GM20431 (cell line): Measurements from ENCODE around the gene KLHL15.
"Not testable (repeated sequence)": the region's sequence is repeated elsewhere in the genome, so short reads cannot be mapped to it uniquely, and the experiment has no call there.

Source experiments
- in situ Hi-C: fragments of 300-500 bp; cut with MseI, MboI; formaldehyde crosslinking; loops from one replicate; pipeline ENCODE4 v1.15.0; 2020; ENCODE audit warnings: low sequenced_read_pairs; ENCODE audit not compliant: unreplicated experiment

The KLHL15 gene

DNA sequence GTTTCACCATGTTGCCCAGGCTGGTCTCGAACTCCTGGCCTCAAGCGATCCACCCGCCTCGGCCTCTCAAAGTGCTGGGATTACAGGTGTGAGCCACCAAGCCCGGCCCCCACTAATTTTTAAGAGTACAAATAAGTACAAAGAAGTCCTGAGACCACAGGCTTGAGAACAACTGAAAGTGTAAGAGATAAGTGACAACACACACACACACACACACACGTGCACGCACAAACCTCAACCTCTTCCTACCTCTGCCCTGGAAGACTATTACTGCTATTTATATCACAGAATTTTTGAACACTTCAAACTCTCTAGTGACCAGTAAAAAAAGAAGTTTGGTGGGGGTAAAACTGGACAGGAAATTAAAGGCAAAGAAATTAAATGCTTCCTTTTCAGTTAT is 7.5 kb downstream of the KLHL15 start:
- in situ Hi-C loops = no loop called here

DNA sequence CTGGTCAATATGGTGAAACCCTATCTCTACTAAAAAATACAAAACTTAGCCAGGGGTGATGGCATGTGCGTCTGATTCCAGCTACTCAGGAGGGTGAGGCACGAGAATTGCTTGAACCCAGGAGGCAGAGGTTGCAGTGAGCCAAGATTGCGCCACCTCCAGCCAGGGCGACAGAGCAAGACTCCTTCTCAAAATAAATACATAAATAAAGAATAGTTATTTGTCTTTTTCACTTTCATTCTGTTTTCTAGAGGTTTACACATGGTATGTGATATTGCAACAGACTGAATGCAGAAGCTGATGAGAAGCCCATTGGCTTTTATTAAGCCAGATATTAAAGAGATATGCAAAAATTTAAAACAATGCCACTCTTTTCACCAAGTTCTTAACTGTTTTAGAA is 8.2 kb downstream of the KLHL15 start:
- in situ Hi-C loops = no loop called here

DNA sequence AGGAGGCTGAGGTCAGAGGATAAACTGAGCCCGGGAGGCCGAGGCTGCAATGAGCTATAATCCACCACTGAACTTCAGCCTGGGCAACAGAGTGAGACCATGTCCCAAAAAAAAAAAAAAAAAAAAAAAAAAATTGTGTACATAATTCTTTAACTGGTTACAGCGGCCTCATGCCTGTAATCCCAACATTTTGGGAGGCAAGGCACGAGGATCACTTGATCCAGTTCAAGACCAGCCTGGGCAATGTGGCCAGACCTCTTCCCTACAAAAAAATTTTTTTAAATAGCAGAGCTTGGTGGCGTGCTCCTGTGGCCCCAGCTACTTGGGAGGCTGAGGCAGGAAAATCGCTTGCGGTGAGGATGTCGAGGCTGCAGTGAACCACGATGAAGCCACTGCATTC is 9.3 kb downstream of the KLHL15 start:
- in situ Hi-C loops = no loop called here

DNA sequence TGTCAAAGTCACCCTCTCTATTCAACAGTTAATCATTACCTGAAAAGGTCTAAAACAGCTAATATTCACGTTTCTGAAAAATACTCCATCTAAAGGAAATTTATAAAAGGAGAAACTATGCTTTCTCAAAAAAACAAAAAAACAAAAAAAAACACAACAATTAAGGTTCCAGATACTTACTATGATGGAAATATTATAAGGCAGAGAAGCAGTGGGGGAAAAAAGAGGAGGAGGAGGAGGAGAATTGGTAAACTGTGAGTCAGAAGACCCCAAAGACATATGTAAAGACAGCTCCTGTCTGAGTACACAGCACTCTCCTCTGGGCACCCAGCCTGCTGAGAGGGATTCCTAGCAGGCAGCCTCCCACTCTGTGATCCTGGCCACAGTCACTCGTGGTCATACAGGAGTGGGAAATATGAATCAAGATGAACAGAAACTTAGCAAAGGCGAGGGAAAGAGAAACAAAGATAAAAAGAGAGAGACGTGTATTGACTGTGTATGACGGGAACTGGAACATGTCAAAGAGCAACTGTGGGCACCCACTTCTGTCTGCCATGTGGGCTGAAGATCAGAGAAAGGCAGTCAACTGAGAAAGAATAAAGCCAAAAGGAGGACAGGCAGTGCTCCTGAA is 12.5 kb downstream of the KLHL15 start:
- in situ Hi-C loops = no loop called here

DNA sequence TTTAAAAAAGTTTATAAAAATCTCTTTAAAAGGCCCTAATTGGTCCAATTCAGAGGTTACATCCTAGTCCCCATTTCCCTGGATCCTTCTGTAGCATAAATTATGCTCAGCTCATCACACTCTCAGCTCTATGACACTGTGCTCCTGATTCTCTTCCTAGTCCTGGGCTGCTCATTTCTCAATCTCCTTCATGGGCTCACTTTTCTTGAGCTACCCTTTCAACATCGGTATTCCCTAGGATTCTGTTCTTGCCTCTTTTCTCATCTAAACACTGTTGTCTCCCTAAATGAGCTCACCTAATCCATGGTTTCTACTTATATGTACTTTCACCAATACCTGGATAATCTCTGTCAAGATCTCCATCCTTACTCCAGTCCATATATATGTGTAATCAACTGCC is 14.7 kb downstream of the KLHL15 start:
- in situ Hi-C loops = no loop called here

DNA sequence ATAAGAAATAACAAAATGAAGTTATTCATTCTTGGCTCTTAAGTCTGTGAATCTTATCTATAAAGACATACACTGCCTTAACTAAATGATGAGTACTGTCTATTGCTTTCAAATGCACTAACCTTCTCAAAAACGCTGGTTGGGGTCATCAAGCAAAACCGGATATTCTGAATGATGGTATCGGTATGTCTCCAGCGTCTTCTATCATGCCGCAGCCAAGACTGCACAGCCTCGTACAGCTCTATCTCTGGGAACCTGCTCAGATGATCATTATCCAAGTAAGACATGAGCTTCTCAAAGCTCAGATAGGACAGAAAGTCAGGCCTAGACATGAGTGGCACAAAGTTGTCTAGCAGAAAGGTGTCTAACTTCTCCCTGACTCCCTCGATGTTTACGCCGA is 21.1 kb downstream of the KLHL15 start:
- in situ Hi-C loops = no loop called here

DNA sequence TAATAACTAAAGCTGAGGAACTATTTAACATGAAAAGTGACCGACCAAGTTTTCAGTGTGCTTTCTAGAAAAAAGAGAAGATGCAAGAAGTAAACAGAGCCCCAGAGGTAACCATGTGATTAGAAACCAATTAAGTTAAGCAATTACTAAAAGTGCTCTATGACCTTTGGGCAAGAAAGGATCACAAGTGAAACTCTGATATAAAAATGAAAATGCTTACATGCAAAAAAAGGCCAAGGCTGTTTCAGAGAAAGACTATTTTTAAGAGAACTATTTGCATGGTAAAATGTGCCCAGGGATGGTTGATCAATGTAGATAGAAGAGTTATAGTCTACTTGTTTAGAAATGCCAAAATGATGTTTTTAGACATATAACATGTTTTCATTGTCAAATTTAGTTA is 22.0 kb downstream of the KLHL15 start:
- in situ Hi-C loops = no loop called here

DNA sequence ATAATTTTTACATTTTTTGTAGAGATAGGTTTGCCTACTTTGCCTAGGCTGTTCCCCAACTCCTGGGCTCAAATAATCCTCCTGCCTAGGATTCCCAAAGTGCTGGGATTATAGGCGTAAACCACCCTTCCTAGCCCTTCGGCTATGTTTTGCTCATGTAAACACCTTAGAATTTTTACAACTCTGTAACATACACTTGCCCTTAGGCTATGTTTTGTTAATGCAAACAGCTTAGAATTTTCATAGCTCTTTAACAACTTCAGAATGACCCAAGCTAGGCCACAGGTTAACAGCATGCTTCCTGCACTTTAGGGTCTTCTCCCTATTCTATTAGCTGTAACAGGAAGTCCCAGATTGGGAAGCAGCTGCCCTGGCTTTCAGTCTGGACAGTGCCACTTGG is 24.2 kb downstream of the KLHL15 start:
- in situ Hi-C loops = no loop called here

DNA sequence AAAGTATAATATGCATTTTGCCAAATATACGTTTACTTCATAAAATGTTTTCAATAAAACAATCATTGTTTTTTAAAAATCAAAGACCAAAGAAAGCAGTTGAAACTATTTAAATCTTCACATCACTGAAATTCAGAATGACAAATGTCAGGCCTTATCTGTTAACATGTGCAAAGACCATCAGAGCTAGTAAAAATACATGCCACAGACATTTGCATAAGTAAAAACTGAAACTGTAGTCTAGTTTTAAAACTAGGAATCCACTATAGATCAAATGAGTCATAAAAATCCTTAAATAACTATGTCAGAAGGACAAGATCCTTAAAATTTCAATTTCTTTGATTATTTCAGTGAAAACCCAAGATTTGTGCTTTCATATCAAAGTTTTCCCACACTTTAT is 24.8 kb downstream of the KLHL15 start:
- in situ Hi-C loops = no loop called here

DNA sequence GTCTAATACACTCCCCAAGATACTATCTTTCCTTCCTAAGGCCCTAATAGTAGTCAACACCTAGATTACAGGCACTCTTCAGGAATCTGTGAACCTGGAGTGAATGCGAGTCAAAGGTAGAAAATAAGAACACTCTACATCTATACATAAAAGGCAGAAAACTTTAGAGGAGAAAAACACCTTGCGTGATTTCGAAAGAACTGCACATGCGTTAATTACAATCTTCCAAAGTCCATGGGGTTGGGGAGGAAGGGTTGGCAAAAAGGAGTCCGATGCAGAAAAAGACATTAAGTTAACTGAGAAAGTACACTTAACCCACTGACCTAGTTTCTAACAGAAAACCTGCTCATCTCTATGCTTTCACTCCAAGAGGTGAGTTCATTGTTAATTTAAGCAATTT is 27.3 kb downstream of the KLHL15 start:
- in situ Hi-C loops = no loop called here

DNA sequence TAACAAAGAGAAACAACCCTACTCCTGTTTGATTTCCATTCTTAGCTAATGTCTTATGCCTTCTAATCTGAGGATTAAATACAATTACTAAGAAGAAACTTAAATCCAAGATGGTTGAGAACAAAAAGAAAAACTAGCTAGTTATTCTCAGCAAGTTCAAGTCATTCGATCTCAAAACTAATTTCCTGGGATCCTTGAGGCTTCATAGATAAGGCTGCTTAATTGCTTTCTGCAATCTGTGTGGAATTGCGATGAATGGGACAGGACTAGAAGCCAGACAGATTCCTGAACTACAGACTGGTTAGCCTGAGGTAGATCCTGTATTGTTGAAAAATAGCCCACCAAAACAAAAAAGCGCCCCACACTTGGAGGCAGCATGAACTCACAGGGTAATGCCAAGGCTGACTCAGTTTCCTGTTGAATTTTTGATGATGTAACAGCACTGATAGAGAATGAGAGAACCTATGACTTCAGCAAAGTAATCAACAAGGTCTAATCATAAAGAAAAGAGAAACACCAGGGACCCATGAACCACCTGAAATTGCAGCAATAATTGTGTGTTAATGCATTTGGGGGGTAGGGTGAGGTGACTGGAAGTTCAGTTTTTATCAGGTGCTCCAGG is 33.9 kb downstream of the KLHL15 start:
- in situ Hi-C loops = no loop called here

DNA sequence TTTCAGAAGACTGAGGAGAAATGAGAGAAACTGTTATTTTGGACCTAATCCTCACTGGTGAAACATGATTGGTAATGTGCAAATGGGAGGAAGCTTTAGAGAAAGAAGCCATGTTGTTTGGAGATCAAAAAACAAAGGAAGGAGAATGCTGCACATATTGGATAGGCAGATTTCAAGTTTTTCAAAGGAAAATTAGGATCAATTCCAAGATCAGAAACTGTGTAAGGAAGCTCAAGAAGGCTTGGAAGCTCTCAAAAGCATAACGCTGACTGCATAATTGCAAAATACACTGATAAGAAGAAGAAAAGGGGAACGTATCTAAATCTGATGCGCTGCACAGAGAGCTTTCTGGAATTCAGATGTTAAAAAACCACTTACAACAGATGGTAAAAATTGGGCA is 34.6 kb downstream of the KLHL15 start:
- in situ Hi-C loops = no loop called here

DNA sequence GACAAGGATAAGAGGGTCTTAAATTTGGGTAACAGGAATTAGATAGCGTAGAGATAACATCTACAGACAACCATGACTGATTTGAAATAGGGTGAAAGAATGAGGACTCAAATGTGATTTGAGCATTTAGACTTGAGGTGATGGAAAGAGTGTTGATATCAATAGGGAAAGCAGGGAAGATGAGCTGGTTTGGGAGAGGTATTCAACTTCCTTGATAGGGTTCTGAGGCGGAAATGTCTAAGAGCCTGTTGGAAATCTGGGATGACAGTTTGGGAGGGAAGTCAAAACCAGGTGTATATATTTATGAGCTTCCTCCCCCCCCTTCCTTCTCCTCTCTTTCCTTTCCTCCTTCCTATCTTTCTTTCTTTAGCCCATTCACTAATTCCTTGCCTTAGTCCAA is 36.5 kb downstream of the KLHL15 start:
- in situ Hi-C loops = no loop called here

DNA sequence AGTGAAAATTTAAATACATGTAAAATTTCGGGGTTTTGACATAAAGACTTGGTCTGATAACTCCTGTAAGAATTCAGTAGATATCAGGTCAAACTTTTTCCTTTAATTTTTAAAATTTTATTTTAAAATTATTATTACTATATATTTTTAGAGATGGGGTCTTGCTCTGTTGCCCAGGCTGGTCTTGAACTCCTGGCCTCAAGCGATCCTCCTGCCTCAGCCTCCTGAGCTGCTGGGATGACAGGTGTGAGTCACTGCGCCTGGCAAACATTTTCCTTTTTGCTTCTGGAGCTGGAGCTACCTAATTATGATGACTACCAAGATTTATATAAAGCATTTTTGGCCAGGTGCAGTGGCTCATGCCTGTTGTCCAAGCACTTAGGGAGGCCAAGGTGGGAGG is 37.3 kb downstream of the KLHL15 start:
- in situ Hi-C loops = no loop called here

DNA sequence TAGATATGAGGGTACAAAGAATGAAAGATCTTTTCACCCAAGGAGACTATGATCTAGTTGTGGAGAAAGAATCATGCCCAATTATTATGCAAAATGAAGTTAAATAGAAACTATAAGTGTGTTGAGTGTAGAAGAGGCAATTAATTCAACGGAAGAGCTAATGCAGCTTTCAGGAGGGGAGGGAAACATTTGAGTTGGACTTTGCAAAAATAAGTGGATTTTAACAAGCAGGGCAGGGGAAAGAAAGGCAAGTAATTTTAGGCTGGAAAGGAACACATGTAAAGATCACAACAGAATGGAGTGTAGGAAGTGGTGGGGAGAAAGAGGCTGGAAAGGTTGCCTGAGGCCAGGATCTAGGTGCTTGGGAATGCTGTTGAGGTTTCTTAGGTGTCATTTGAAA is 44.1 kb downstream of the KLHL15 start:
- in situ Hi-C loops = no loop called here

DNA sequence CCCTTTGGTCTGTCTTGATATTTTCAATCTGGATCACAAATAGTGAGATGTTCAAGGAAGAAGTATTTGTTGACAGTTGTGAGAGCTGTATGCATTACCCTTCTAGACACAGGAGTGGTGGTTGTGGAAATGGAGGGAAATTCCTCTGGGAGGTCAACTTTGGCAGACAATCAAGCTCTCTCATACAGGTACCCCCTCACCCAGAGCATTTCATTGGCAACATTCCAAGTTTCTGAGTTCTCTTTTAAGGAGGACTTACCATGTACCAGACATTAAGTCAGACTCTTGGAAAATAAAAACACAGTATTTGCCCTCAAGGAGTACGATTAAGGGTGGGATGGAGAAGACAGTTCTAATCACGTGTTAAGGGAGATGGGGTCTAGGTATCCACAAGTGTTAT is 45.3 kb downstream of the KLHL15 start:
- in situ Hi-C loops = no loop called here

DNA sequence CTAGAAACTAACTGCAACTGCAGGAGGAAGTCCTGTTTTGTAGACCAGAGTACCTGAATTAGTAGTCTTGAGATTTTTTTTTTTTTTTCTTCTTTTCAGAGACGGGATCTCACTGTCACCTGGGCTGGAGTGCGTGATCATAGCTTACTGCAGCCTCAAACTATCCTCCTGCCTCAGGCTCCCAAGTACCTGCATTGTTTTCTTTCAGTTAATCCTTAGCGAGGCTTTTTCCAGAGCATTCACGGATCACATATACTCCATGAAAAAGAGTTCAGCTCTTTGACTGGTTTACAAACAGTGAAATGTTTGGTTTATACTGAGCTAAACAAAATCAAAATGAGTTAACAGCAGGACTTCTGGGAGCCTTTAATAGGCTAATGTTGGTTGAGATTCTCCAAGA is 45.8 kb downstream of the KLHL15 start:
- in situ Hi-C loops = no loop called here

DNA sequence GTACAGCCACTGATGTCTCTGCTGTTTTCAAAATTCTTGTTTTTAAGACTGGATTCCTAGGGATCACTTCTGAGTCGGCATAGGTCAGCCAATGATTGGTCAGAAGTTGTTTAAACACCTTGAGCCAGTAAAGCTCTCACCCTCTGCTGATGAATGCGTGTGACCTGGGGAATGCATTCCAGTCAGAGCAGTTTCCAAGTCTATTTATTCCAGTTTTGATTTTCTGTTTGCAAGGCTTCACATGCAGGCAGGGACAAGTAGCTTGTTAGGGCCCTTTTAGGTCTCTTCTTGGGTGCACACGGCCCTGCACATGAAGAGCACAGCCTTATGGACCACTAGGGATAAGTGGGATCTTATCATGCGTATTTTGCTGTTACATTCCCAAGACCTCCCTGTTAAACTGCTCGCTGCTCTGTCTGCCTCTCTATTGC is 47.0 kb downstream of the KLHL15 start:
- in situ Hi-C loops = no loop called here

DNA sequence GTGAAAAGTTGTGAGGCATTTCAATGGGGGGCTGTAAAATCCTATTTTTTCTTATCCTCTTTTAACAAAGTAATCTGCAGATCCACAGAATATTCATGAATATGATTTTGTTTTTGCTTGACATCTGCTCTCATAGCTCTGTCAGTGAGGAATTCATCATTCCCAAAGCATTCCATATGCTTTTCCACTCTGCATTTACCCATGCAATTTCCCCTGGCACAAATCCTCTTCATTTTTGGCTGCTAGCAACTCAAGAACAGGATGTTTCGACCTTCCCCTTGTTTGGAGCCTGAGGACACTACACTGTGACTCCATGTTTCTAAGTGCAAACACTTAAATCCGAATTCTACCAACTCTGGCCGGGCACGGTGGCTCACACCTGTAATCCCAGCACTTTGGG is 48.5 kb downstream of the KLHL15 start:
- in situ Hi-C loops = no loop called here

DNA sequence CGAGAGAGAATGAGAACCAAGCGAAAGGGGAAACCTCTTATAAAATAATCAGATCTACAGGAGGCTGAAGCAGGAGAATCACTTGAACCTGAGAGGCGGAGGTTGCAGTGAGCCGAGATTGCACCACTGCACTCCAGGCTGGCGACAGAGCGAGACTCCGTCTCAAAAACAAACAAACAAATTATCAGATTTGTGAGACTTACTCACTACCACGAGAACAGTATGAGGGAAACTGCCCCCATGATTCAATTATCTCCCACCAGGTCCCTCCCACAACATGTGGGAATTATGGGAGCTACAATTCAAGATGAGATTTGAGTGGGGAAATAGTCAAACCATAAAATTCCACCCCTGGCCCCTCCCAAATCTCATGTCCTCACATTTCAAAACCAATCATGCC is 61.4 kb downstream of the KLHL15 start:
- in situ Hi-C loops = not testable (repeated sequence)

DNA sequence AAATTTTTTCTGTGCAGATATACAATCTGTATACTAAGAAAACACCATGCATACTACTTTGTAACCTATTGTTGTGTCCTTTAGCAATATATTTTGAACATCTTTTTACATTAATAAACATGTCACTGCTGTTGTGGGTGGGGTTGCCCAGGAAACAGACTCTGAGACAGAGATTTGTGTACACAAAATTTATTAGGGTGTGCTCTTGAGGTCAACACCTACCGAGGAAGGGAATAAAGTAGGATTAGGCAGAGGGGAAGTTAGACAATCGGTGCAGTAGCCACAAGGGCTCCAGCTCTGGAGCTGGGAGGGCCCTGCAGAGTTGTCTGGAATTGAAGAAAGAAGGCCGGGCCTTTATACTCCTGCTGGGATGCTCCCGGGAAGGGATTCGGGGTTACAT is 62.8 kb downstream of the KLHL15 start:
- in situ Hi-C loops = no loop called here

DNA sequence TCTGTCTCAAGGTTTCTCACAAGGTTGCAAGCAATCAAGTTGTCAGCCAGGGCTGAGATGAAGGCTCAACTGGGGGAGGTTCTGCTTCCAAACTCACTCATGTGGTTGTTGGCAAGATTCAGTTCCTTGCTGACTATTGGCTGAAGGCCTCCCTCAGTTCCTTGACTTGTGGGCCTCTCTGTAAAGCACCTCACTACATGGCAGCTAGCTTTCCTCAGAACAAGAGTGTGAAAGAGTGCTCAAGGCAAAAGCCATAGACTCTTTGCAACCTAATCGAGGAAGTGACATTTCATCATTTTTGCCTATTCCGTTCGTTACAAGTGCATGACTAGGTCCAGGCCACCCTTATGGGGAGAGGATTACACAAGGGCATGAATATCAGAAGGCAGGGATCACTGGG is 67.2 kb downstream of the KLHL15 start:
- in situ Hi-C loops = no loop called here
